Measurements from ENCODE around the gene PIK3R5.

DNA sequence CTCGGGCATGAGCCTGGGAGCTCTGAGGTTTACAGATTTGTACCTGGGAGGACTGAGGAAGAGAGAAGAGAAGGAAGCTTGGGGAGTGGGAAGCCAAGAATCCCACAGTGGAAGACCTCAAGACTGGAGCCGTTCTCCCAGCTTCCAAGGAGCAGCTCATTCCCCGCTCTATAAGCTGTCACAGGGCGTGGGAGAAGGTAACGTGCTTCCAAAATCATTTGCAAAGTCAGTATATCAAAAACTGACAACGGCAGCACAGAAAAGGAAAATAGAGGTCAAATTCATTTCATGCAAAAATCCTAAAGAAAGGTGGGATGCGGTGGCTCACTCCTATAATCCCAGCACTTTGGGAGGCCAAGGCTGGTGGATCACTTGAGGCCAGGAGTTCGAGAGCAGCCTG, 7.8 kb downstream of the PIK3R5 start:
- TF ChIP-seq, protein P1, sequence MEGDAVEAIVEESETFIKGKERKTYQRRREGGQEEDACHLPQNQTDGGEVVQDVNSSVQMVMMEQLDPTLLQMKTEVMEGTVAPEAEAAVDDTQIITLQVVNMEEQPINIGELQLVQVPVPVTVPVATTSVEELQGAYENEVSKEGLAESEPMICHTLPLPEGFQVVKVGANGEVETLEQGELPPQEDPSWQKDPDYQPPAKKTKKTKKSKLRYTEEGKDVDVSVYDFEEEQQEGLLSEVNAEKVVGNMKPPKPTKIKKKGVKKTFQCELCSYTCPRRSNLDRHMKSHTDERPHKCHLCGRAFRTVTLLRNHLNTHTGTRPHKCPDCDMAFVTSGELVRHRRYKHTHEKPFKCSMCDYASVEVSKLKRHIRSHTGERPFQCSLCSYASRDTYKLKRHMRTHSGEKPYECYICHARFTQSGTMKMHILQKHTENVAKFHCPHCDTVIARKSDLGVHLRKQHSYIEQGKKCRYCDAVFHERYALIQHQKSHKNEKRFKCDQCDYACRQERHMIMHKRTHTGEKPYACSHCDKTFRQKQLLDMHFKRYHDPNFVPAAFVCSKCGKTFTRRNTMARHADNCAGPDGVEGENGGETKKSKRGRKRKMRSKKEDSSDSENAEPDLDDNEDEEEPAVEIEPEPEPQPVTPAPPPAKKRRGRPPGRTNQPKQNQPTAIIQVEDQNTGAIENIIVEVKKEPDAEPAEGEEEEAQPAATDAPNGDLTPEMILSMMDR (IDR thresholded peaks at IDR 0.05): no peak
- TF ChIP-seq POLR2A (IDR thresholded peaks at IDR 0.05): no peak
